Bladder microvascular endothelial cell (primary cell): Measurements from ENCODE around the gene PHF14. TPM values are rescaled to one million over a fixed set of nuclear protein-coding genes. Genes with fewer than 3 reads are reported as not detected.

ENCODE experiments used
- total RNA-seq: library from RNA; depleted of rRNA; stranded (reverse); fragments of >200 nt; gene quantifications from 2 replicates; pipeline ENCODE4 v1.2.3, GENCODE V29; 2014

PHF14 gene, protein sequence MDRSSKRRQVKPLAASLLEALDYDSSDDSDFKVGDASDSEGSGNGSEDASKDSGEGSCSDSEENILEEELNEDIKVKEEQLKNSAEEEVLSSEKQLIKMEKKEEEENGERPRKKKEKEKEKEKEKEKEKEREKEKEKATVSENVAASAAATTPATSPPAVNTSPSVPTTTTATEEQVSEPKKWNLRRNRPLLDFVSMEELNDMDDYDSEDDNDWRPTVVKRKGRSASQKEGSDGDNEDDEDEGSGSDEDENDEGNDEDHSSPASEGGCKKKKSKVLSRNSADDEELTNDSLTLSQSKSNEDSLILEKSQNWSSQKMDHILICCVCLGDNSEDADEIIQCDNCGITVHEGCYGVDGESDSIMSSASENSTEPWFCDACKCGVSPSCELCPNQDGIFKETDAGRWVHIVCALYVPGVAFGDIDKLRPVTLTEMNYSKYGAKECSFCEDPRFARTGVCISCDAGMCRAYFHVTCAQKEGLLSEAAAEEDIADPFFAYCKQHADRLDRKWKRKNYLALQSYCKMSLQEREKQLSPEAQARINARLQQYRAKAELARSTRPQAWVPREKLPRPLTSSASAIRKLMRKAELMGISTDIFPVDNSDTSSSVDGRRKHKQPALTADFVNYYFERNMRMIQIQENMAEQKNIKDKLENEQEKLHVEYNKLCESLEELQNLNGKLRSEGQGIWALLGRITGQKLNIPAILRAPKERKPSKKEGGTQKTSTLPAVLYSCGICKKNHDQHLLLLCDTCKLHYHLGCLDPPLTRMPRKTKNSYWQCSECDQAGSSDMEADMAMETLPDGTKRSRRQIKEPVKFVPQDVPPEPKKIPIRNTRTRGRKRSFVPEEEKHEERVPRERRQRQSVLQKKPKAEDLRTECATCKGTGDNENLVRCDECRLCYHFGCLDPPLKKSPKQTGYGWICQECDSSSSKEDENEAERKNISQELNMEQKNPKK
- total RNA-seq, result 26.9 and 61.4 TPM in 2 replicates

DNA sequence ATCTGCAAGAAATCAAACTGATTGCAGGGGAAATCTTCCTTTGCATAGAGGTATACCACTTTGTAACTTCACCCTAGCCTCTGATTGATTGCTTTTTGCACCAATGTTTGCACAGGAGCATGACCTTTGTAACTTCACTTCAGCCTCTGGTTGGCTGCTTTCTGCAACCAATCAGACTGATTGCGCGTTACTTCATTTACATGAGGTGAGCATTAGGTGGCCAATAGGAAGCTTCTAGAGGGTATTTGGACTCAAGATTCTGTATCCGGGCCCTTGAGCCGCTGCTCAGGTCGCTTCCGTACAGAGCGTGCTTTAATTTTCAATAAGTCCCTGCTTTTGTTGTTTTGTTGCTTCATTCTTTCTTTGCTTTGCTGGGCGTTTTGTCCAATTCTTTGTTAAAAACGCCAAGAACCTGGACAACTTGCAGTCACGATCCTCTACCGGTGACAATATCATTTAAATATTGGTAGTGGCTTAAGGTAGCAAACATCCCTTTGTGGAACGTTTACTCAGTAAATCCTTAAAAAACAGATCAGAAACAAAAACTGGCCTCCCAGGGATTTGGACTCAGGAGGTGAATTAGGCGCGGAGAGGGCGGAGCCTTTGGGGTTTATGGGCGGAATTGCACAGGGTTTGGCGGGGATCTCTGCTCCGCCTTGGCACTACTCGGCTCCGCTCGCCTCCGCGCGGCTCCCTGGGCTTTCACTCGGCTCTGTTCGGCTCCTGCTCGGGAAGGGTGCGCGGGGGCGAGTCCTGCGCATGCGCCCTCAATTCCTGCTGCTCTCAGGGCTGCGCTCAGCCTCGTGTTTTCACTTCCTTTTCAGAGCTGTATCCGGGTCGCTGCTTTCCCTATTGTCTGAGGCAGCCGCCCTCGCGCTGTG lies at the start of gene PHF14:
Gene PHF14 (plus strand): TSS at position 812 of the 881 bp plus-strand sequence. CDS start 452 bp downstream, outside the sequence.

